HG02981 (cell line): ENCODE measurements around the gene TRIM28.
"Not testable (repeated sequence)": the region's sequence is repeated elsewhere in the genome, so short reads cannot be mapped to it uniquely, and the experiment has no call there.

ENCODE experiments used
- ATAC-seq: cut with Tn5 transposase; IDR thresholded peaks from one replicate; pipeline ENCODE4 v1.9.1; 2021; ENCODE audit warnings: mild to moderate bottlenecking, moderate library complexity; ENCODE audit not compliant: unreplicated experiment

The TRIM28 gene

DNA sequence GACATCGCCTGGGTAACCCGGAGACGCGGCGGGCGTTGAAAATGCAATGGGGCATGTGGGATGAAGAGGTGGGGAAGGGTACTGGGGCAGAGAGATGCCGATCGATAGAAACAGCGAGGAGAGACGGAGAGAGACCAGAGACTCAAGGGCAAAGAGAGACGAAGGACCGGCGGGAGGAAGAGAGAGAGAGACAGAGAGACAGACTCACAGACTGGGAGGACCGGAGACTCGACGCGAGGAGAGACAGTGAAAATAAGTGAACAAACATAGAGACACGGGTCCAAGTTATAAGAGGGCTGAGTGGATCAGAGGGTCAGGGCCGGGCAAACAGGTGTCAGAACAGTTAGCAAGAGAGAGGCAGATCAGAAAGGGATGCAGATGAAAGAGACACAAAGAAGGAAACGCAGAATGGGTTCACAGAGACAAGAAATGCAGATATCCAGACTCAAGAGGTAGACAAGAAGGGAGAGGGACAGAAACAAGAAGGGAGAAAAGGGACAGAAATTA is 29.8 kb downstream of the TRIM28 start:
- ATAC-seq, result no peak

DNA sequence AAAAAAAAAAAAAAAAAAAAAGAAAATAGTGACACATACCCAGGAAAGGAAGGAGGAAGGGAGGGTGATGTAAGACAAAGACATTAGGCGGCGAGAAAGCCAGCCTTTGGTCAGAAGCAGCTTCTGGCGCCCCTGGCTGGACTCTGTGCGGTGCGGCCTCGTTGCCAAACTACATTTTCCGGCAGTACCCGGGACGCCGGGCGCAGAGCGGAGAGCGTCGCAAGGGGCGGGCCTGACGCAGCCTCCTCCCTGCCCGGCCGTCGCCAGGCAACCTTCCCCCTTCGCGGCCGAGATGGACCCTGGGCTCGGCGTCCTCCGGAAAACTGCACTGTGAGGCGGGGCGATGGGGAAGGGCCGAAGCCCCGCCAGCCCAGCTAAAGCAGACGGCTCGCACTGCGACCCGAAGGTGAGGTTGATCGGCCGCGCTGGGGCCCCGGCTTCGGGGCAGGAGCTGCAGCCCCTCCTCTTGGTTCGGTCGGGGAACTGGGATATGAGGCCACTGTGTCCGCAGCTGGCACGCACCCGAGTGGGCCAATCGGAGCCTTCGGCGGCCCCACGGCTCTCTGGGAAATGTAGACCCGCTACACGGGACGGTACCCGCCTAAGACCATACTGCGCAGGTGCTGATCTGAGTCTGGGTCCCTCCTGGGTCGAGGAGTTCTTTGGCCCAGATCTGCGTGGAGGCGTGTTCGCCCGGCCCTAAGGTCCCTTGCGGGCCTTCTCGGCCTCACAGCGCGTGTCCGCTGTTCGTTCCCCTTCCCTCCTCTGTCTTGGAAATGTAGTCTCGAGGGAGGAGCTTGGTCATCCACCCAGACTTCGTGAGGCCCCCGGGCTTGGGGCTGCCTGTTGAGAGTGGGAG is 31.5 kb downstream of the TRIM28 start:
- ATAC-seq, result peak; percentile 37

DNA sequence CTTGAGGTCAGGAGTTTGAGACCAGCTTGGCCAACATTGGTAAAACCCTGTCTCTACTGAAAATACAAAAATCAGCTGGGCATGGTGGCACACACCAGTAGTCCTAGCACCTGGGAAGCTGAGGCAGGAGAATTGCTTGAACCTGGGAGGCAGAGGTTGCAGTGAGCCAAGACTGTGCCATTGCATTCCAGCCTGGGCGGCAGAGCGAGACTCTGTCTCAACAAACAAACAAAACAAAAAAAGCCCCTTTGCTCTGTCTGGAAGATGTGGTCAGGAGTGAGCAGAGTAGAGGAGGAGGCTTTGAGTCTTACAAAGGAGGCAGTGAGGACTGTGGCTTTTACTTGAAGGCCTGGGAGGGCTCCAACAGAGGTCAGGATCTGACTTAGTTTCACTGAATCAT is 33.7 kb downstream of the TRIM28 start:
- ATAC-seq, result not testable (repeated sequence)

DNA sequence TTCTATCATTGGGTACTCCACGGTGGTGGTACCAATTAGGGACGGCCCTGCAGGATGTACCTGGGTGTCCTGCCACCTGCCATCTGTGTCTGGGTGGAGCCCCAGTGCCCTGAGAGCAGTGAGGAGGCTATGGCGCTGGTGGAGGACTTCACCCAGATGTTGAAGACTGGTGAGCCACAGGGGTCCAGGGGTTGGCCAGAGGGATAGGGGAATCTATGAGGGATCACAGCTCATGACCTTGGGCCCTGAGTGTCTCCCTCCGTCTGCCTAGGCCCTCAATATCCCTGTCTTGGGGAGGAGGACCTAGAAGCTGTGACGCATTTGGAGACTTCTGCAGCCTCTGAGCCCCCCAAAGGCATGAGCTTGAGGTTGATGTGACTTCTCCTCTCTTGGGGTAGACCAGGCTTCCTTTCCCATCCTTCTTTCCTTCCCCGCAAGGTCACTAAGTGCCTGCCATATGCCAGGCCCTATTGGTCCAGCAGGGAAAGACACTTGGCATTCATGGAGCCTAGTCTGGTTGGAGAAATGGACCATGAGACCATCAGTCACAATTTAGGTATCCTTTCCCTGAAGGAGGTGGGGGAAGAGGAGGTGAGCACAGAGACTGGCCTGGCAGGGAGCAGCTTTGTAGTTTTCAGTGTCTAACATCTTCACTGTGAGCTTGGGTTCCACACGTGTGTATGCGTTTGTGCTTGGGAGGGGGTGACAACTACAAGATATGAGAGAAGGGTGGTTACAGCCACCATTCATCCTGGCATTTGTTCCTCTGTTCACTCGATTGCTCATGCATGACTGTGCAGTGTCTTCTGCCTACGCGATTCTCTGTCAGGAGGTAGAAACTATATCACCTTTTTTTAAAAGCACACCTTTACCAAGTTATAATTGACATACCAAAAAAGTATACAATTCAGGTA is 34.4 kb downstream of the TRIM28 start:
- no peak for ATAC-seq

DNA sequence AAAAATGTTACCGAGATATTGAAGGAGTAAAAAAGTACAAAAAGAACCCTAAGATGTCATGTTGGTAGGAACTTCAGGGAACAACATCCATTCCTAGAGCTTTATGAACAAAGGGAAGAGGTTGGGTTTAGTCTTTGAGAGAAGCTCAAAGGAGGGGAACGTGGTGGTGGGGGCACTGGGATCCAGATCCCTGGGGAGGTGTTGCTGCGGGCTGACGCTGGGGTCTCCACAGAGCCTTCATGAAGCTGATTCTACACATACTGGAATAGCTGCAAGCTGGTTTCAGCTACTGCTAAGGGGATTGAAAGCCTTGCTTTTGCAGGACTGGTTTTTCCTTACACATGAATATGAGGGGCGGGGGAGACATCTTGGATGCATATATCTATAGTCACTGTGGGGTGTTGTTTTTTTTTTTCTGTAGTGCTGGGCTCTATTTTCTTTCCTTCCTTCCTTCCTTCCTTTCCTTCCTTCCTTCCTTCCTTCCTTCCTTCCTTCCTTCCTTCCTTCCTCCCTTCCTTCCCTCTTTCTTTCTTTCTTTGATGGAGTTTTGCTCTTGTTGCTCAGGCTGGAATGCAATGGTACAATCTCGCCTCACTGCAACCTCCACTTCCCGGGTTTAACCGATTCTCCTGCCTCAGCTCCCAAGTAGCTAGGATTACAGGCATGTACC is 35.7 kb downstream of the TRIM28 start:
- ATAC-seq, result no peak

DNA sequence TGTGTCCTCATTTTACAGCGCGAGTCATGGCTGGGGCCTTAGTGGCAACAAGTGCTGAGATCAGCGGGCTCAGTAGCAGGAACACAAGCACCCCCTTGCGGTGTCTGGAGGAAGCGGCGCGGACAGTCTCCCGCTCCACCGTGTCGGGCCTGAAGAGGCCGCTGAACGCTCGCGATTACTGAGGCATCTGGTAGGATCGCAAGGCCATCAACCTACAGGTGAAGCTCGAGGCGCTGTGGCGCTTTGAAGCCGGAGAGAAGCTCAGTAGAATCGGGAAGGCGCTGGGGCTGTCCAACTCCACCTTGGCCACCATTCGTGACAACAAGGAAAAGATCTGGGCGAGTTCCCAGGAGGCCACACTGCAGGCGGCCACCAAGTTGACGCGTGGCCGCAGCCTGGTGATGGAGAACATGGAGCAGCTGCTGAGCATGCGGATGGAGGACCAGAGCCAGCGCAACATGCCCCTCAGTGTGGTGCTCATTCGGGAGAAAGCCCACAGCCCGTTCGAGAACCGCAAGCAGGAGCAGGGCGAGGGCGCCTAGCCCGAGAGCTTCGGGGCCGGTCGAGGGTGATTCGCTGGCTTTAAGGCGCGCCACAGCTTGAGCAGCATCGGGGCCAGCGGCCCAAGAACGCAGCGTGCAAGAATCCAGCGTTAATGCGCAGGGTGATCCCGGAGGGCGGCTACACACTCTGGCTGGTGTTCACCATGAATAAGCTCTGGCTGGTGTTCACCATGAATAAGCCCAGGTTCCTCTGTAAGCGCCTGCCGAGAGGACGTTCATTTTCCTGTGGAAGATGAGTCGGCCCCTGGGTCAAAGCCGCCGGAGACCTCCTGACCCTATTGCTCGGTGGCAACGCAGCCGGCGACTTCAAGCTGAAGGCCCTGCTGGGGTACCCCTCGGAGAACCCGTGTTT is 37.6 kb downstream of the TRIM28 start:
- peak; percentile 70 for ATAC-seq

DNA sequence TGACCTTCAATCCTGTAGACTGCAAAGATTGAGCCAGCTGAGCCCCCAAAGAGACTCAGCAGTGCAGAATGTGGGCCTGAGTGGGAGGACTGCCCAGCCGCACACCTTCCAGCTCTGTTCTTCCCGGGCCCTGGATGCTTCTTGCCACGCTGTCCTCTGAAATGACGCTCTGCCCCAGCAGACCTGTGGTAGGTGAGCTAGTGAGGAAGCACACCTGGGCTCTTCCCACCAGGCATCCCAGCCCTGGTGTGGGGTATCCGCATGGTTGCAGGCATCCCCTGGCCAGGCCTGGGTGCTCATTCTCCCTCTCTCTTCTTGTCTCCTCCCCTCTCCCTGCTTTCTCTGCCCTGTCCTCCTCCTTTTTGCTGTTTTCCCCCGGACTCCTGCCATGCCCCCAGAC is 39.1 kb downstream of the TRIM28 start:
- no peak for ATAC-seq

DNA sequence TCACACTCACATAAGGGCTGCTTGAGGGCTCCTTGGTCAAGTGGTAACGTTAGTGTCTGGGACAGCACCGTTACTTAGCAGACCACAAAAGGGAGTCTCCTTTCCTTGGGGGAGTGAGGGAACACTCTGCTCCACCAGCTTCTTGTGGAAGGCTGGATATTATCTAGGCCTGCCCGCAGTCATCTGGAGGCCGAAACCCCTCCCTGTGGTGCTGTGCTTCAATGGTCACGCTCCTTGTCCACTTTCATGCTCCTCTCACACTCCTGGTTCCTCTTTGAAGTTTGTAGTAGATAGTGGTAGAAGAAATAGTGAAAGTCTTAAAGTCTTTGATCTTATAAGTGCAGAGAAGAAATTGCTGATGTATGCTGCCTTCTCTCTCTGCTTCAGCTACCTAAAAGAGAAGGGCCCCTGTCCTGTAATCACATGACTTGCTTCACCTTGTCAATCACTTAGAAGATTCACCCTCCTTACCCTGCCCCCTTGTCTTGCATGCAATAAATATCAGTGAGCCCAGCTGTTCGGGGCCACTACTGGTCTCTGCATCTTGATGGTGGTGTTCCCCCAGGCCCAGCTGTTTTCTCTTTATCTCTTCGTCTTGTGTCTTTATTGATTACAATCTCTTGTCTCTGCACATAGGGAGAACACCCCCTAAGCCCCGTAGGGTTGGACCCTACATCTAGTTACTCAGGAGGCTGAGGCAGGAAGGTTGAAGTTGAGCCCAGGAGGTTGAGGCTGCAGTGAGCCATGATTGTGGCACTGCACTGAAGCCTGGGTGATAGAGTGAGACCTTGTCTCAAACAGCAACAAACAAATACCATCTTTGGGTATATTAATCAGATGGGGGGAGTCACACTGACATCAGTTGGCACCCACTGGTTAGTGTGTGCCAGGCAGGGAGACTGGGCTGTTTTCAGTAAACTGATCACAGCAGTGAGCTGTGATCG is 40.9 kb downstream of the TRIM28 start:
- no peak for ATAC-seq

DNA sequence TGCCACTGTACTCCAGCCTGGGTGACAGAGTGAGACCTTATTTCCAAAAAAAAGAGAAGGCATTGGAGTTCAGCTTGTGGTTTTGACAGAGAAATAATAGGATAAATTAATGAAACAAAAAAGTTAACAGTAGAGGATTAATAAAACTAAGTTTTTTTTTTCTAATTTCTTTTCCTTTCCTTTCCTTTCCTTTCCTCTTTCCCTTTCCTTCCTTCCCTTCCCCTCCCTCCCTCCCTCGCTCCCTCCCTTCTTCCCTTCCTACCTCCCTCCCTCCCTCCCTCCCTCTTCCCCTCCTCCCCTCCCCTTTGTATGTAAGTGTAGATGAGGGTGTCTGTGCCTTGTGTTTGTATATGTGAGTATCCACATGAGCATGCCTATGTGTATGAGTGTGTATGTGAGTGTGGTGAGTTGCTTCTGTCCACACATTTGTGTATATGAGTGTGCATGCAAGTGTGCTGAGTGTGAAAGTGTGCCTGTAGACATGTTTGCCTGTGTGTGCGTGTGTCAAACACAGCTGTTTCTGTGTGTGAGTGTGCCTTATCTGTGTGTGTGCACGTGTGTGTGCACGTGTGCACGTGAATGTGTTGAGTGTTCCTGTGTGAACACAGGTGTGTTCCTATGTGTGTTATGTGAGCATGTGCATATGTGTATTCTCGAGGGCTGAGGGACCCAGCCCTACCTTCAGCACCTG is 41.7 kb downstream of the TRIM28 start:
- ATAC-seq, result no peak

DNA sequence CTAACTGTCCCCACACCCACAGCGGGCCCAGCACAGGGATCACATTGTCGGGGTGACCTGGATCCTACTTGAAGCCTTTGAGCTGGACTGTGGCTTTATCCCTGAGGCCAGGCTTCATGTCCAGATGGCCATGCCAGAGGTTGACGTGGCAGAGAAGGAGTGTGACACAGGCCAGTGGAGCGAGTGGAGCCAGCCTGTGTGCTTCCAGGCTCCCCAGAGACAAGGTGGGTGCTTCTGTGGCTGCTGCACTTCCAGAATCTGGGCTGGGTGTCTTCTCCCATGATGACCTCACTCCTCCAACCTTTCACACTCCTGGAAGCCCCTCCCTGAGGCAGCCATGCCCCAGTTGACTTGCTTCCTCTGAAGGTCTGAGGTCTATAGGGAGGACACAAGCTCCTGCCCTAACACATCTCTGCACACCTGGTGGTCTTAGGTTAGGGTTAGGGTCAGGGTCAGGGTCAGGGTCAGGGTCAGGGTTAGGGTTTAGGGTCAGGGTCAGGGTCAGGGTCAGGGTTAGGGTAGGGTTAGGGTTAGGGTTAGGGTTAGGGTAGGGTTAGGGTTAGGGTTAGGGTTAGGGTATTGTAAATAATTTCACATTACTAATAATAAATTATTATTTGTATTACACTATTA is 42.4 kb downstream of the TRIM28 start:
- ATAC-seq, result no peak
